ENCODE results near the gene SLC30A5.
"Not testable (repeated sequence)": the region's sequence is repeated elsewhere in the genome, so short reads cannot be mapped to it uniquely, and the experiment has no call there.

SLC30A5 gene

GRCh38 chr5:69105996-69106906 lies 12.4 kb downstream of the SLC30A5 start:
- DNase-seq, result no peak

GRCh38 chr5:69108367-69108766 lies 14.6 kb downstream of the SLC30A5 start:
- DNase-seq, result not testable (repeated sequence)

GRCh38 chr5:69113851-69114250 lies 20.0 kb downstream of the SLC30A5 start:
- DNase-seq, result no peak

GRCh38 chr5:69115526-69115925 lies 21.7 kb downstream of the SLC30A5 start:
- DNase-seq, result no peak

GRCh38 chr5:69129413-69129812 lies 35.6 kb downstream of the SLC30A5 start:
- no peak for DNase-seq

- DNase-seq, result no peak
Observed at GRCh38 chr5:69130241-69130640, 36.4 kb downstream of the SLC30A5 start.

GRCh38 chr5:69131304-69131703 lies 37.5 kb downstream of the SLC30A5 start:
- DNase-seq, result no peak

GRCh38 chr5:69134126-69134525 lies 40.3 kb downstream of the SLC30A5 start:
- no peak for DNase-seq

- no peak for DNase-seq
Observed at GRCh38 chr5:69136293-69136692, 42.5 kb downstream of the SLC30A5 start.

GRCh38 chr5:69137208-69137607 lies 43.4 kb downstream of the SLC30A5 start:
- DNase-seq, result not testable (repeated sequence)

- no peak for DNase-seq
Observed at GRCh38 chr5:69137807-69138206, 44.0 kb downstream of the SLC30A5 start.

GRCh38 chr5:69138766-69139165 lies 45.0 kb downstream of the SLC30A5 start:
- no peak for DNase-seq

- DNase-seq, result not testable (repeated sequence)
Observed at GRCh38 chr5:69140239-69140638, 46.4 kb downstream of the SLC30A5 start.

- no peak for DNase-seq
Observed at GRCh38 chr5:69140827-69141226, 47.0 kb downstream of the SLC30A5 start.

GRCh38 chr5:69148576-69148975 lies 54.8 kb downstream of the SLC30A5 start:
- not testable (repeated sequence) for DNase-seq

- DNase-seq, result no peak
Observed at GRCh38 chr5:69148981-69149675, 55.3 kb downstream of the SLC30A5 start.

GRCh38 chr5:69149676-69150010 lies 55.8 kb downstream of the SLC30A5 start:
- DNase-seq, result no peak

GRCh38 chr5:69152731-69153130 lies 58.9 kb downstream of the SLC30A5 start:
- DNase-seq, result no peak

GRCh38 chr5:69156456-69156855 lies 62.6 kb downstream of the SLC30A5 start:
- DNase-seq, result no peak

GRCh38 chr5:69158039-69158438 lies 64.2 kb downstream of the SLC30A5 start:
- no peak for DNase-seq

GRCh38 chr5:69160651-69161050 lies 66.8 kb downstream of the SLC30A5 start:
- no peak for DNase-seq

GRCh38 chr5:69166686-69167492 lies 73.1 kb downstream of the SLC30A5 start, which contains the start of gene CCNB1:
Gene CCNB1, plus strand, starts transcription at chr5:69167150. Its CDS starts 113 bp downstream, at chr5:69167263.
- peak; percentile 98 for DNase-seq

GRCh38 chr5:69167493-69167855 lies 73.7 kb downstream of the SLC30A5 start:
- DNase-seq, result no peak

Data from stimulated activated CD4-positive, alpha-beta T cell treated with anti-CD3 and anti-CD28 coated beads, Interleukin-12 subunit alpha, Interleukin-12 subunit beta, amount 100 ng/mL, for 4 hours (primary cell).